EH (cell line): ENCODE data around the gene MUCL1.

Source experiments
- DNase-seq: peaks from one replicate; pipeline ENCODE4 v3.0.0-alpha.2; 2015; ENCODE audit warnings: low read depth

MUCL1 gene

DNA sequence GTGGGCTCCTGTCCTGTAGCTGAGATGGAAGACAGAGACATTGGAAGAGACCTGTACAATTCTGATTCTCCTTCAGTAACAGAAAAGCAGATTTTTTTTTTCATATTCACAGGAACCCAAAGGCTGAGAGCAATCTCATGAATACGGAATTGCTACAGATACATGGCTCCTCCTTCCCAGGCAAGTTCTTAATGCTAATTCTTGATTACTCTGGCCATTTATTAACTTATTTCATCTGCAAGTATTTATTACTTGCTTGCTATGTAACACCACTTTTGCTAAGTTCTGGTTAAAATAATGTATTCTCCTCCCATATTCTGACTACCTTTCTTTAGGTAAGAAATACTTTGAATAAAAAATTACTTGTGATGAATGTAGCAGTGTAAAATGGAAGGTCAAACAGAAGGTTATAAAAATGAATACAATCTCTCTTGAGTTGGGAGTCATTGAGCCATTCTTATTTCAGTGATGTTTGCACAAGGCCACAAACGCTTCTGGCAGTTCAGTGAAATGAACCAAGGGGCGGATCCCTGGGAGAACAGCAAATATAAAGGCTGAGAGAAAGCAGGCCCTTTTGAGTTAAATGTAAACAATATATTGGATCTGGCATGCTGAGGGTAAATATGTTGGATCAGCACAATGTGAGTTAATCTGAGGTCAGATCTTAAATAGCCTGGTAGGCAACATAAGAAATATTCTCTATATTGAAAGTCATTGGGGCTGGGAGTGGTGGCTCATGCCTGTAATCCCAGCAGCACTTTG is 37.6 kb downstream of the MUCL1 start:
- DNase-seq, result no peak
